Stimulated activated CD8-positive, alpha-beta memory T cell treated with anti-CD3 and anti-CD28 coated beads, Interleukin-15, amount 100 ng/mL, for 1 hour (primary cell): Measurements from ENCODE around the gene IFNA16.
"Not testable (repeated sequence)": the region's sequence is repeated elsewhere in the genome, so short reads cannot be mapped to it uniquely, and the experiment has no call there.

Experiments used
- DNase-seq: peaks from one replicate; pipeline ENCODE4 v3.0.0-alpha.2; 2020; ENCODE audit warnings: low read depth

The IFNA16 gene

GRCh38 chr9:21194867-21195776 is 22.0 kb downstream of the IFNA16 start:
- DNase-seq: not testable (repeated sequence)

- DNase-seq: not testable (repeated sequence)
Observed at GRCh38 chr9:21187487-21187886, 29.6 kb downstream of the IFNA16 start, which contains the start of gene IFNA4. Gene IFNA4 (minus strand): TSS chr9:21187587. CDS start chr9:21187531, 56 bp downstream.

GRCh38 chr9:21182810-21183736 is 34.0 kb downstream of the IFNA16 start:
- DNase-seq: not testable (repeated sequence)

GRCh38 chr9:21174671-21175070 is 42.4 kb downstream of the IFNA16 start:
- DNase-seq: no peak

- DNase-seq: no peak
Observed at GRCh38 chr9:21172156-21172555, 45.0 kb downstream of the IFNA16 start.

GRCh38 chr9:21171351-21171750 is 45.8 kb downstream of the IFNA16 start:
- no peak for DNase-seq

- not testable (repeated sequence) for DNase-seq
Observed at GRCh38 chr9:21166560-21166959, 50.6 kb downstream of the IFNA16 start, which contains the start of gene IFNA21. Gene IFNA21 (minus strand): TSS chr9:21166660. CDS start chr9:21166612, 48 bp downstream.
